Glomerular endothelial cell (primary cell): ENCODE measurements around the gene CRKL. TPM values are rescaled to one million over a fixed set of nuclear protein-coding genes. Genes with fewer than 3 reads are reported as not detected.
"Not testable (repeated sequence)": the region's sequence is repeated elsewhere in the genome, so short reads cannot be mapped to it uniquely, and the experiment has no call there.

Experiments used
- DNase-seq: peaks from one replicate; pipeline ENCODE4 v3.0.0-alpha.2; 2011; ENCODE audit warnings: low read depth, low spot score; ENCODE audit errors: extremely low read depth
- total RNA-seq: library from RNA; depleted of rRNA; stranded (reverse); fragments of >200 nt; gene quantifications from 2 replicates; pipeline ENCODE4 v1.2.3, GENCODE V29; 2015

Gene CRKL
- total RNA-seq, 1 donor from 2014 or later = 51.5 TPM

DNA sequence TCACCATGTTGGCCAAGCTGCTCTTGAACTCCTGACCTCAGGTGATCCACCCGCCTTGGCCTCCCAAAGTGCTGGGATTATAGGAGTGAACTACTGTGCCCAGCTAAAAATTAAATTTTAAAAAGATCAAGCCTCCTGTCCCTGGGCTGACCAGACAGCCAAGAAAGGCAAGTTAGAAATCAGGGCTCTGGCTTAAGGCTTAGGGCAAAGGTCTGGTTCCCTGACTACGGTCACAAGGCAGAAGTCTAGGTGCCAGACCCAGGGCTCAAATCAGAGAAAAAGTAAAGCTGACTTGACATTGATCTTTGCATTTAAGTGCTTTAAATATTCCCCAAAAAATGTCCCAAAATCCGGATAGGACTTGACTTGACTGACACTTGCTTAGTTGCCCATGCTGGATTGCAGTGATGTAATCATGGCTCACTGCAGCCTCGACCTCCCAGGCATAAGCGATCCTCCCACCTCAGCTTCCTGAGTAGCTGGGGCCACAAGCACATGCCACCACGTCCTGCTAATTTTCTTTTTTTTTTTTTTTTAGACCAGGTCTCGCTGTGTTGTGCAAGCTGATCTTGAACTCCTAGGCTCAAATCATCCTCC, 17.3 kb upstream of the CRKL start:
- no peak for DNase-seq

DNA sequence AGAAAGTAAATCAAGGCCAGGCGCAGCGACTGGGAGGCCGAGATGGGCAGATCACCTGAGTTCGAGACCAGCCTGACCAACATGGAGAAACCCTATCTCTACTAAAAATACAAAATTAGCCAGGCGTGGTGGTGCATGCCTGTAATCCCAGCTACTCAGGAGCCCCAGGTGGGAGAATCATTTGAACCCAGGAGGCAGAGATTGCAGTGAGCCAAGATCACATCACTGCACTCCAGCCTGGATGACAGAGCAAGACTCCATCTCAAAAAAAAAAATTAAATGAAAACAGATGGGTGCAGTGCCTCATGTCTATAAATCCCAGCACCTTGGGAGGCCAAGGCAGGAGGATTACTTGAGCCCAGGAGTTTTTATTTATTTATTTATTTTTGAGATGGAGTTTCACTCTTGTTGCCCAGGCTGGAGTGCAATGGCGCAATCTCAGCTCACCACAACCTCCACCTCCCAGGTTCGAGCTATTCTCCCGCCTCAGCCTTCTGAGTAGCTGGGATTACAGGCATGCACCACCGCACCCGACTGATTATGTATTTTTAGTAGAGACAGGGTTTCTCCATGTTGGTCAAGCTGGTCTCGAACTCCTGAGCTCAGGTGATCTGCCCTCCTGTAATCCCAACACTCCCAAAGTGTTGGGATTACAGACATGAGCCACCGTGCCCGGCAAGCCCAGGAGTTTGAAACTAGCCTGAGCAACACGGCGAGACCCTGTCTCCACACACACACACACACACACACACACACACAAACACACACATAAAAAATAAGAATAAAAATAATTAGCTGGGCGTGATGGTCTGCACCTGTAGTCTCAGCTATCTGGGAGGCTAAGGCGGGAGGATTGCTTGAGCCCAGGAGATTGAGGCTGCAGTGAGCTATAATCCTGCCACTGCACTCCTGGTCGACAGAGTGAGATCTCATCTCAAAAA, 15.8 kb upstream of the CRKL start:
- DNase-seq = not testable (repeated sequence)

DNA sequence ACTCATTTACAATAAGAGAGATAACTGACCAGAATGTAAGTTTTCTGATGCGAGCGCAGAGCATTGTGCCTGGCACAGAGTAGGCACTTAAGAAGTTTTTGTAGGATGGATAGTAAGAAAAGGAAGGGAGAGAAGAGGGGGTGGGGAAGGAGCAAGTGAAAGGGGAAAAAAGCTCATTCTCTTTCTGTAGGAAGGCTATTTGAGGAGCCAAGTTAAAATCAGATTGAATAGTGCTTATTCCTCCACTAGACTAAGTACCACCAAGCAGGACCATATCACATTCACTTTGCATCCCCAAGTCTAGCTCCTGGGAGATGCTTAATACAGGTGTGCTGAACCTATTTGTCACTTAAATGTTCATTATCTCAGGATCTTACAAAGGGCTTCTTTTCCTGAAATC, 14.1 kb upstream of the CRKL start:
- DNase-seq = no peak

DNA sequence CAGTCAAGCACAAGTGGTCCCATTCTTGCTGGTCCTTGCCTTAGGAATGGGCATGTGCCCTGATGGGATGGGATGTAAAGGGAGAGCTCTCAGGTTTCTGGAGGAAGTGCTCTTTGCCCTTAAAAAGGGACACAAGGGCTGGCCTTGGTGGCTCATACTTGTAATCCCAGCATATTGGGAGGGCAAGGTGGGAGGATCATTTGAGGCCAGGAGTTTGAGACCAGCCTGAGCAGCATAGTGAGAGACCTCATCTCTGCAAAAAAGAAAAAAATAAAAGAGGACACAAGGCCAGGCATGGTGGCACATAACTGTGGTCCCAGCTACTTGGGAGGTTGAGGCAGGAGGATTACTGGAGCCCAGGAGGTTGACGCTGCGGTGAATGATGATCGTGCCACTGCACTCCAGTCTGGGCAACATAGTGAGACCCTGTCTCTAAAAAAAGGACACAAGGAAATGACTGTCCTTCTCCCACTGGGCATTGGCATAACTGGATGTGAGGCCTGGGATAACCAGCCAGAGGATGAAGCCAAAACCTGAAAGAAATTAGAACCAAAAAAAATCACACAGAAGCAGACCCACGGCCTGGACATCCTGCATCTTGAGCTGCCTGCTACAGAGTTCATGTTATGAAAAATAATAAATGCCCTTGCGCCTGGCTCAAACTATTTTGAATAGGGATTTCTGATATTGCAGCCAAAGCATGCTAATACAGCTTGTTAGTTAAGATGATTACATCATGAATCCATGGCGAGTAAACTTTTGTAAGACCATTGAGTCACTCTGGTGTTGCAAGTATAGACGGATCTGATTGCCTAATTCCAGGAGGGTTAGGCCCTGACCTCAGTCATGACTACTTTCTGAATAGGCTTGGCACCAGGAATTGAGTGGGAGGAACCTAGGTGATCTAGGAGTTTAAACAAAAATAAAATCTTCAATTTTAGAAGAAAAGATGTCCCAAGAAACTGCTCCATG, 12.9 kb upstream of the CRKL start:
- DNase-seq = no peak

DNA sequence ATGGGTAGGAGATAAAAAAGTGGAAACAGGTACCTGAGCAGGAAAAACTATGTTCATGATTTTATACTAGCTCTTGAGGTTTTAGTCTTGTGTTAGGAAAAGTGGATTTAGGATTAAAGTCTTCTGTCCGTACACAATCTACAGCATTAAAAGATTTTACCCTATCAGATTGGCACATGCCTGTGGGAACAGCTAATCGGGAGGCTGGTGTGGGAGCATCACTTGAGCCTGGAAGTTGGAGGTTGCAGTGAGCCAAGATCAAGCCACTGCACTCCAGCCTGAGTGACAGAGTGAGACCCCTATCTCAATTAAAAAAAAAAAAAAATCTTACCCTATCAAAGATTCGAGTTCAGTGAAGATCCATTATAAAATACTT, 12.2 kb upstream of the CRKL start:
- DNase-seq = no peak

DNA sequence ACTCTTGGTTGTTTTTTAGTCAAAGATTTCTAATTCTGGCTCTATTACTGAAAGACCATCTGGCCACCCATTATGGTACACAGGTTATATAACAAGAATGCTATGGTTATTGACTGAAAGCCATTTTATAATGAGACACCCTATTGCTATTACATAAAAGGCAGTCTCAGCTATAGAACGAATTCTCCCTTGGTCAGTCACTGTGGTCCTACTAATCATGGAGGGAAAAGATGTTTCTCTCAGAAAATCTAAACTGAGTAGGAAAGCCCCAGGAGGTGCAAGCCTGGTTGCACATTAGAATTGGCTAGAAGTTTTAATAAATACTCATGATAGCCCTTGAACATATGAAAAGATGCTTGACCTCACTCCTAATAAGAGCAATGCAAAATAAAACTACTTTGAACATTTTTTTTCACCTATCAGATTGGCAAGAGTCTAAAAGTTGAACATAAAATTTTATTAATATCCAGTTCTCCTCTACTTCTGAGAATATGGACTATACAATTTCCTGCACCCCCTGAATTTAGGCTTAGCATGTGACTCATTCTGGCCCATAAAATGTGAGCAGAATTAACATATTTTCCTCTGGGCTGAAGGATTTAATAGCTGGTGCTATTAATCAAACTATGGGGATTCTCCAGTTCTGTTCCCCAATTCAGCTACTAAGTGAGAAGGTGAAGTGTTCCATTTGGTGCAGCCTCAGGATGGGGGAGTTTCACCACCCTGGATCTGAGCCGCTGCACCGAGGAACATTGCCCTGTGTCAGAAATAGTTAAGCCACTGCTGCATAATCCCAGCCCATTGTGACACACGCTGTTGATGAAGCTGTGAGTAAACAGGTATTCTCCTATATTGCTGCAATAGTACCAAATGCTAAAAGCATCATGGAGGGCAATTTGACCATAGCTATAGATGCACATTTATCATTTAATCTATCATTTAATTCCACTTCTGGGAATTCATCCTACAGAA, 11.5 kb upstream of the CRKL start:
- no peak for DNase-seq

DNA sequence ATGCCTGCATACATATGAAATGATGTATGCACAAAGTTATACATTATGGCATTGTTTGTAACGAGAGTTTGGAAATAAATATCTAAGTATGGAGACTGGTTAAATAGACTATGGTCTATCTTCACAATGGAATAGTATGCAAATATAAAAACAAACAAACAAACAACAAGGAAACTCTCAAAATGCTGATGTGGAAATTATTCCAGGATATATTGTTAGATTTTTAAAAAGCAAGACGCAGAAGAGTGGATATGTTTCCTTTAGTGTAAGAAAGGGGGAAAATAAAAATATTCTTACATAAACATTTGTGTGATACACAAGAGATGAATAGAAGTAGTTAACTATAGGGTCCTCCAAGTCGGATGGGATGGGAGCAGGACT, 10.8 kb upstream of the CRKL start:
- no peak for DNase-seq

DNA sequence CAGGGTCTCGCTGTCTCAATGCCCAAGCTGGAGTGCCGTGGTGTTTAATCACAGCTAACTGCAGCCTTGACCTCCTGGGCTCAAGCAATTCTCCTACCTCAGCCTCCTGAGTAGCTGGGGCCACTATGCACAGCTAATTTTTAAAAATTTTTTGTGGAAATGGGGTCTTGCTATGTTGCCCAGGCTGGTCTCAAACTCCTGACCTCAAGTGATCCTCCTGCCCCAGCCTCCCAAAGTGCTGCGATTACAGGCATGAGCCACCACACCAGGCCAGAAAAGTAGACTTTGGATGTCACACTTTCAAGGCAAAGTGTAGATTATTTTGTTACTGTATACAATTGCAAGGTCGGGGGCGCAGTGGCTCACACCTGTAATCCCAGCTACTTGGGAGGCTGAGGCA, 8.5 kb upstream of the CRKL start:
- not testable (repeated sequence) for DNase-seq

DNA sequence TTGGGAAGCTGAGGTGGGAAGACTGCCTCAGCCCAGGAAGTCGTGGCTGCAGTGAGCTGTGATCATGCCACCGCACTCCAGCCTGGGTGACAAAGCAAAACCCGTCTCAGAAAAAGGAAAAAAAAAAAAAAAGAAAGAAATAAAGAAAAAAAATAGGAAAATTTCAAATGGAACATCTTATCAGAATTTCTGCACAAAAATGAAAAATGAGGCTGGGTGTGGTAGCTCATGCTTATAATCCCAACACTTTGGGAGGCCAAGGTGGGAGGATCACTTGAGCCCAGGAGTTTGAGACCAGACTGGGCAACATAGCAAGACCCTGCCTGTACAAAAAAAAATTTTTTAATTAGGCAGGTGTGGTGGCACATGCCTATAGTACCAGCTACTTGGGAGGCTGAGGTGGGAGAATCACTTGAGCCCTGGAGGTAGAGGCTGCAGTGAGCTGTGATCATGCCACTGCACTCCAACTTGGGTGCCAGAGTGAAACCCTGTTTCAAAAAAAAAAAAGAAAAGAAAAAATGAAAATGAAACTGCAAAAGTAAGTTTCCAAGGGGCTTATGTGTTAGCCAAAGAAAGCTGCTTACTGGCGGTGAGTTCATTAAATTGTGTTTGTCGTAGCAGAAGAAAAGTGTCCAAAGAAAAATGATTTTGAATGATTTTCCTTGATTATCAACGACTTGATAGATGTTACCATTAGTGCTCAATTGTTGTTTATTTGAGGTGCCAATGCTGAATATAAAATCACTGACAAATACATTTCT, 7.5 kb upstream of the CRKL start:
- no peak for DNase-seq

DNA sequence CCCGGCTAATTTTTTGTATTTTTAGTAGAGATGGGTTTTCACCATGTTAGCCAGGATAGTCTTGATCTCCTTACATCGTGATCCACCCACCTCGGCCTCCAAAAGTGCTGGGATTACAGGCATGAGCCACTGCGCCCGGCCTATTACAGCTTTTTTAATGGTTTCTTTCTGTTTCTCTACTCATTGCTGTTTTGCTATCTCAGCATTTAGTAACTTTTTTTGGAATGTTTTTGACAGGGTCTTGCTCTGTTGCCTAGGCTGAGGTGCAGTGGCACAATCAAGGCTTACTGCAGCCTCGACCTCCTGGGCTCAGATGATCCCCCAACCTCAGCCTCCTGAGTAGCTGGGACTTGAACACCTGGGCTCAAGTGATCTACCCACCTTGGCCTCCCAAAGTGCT, 4.7 kb upstream of the CRKL start:
- no peak for DNase-seq

DNA sequence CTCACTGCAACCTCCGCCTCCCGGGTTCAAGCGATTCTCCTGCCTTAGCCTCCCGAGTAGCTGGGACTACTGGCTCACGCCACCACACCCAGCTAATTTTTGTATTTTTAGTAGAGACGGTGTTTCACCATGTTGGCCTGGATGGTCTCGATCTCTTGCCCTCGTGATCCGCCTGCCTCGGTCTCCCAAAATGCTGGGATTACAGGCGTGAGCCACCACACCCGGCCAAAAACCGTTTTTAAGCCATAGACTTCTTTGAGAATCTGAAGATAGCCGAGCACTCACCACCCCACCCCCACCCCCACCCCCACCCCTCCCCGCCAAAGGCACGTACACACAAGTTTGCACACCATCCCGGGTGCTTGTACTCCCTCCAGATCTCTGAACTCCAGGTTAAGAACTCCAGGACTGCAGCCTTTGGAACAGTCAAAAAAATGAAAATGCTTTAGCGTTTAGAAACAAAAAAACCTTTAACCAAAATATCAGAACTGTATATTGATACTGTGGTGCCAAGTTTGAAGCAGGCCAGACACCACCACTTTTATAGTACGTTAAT, 1.5 kb downstream of the CRKL start:
- no peak for DNase-seq

DNA sequence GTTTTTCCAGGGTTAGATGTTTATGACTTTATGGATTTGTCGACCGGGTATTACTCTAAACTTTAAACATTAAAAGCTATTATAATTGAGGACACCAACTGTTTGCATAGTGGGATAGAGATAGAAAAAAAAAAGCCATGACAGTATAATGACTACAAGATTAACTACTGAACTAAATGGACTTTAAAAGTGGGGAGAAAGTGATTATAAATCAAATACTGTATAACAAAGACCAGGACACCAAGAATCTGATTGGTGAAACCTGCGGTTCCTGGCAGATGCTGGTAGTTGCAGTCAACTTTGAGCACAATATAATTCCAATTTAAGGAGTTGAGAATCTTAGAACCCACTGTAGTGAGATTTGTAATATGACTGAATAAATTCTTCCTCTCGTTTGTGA, 2.5 kb downstream of the CRKL start:
- DNase-seq = no peak

DNA sequence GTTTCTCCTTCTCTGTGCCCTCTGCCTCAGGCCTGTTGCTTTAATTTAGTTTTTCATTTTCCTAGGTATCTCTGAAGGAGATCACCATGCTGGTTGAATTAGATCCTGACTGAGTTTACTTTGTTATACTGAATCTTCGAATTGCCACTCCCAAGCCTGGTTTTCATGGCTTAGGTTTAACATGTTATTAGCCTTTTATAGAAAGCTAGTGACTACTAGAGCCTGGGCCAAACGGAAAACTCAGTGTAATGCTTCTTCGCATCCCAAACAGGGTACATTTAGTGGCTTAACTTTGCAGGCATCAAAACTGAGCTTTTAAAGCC, 3.6 kb downstream of the CRKL start:
- DNase-seq = no peak

DNA sequence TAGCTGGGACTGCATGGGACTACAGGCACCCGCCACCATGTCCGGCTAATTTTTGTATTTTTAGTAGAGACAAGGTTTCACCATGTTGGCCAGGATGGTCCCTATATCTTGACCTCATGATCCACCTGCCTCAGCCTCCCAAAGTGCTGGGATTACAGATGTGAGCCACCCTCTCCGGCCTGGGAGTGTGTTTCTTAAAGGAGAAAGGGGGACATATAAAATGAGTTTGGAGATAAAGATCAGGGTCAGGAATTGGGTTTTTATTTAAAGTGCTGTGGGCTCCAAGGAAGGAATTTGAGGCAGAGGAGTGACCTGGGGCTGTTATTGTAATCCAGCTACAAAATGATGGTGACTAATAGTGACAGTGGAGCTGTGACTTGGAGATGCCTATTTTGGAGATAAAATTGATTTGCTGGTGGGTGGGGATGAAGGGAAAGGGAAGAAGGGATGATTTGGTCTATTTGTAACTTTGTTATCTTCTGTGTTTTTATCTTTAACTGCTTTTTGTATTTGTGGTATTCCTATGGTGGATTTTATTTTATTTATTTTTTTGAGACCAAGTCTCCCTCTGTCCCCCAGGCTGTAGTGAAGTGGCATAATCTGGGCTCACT, 5.0 kb downstream of the CRKL start:
- no peak for DNase-seq

DNA sequence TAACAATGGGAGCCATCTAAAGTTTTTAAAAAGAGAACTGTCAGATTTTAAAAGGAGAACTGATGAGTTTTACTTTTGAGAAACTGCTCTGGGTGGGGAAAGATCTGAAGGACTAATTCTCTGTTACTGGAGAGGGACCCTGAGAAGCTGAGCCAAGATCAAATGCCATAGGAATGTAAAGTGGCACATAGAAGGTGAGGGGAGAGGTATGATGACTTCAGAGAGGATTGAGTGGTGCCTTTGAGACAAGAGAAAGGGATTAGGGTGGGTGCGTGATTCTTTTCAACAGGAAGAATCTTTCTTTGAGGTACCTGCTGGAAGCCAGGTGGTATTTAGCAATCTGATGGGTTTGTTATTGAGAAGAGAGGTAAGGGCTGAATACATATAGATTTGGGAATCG, 9.0 kb downstream of the CRKL start:
- DNase-seq = no peak

DNA sequence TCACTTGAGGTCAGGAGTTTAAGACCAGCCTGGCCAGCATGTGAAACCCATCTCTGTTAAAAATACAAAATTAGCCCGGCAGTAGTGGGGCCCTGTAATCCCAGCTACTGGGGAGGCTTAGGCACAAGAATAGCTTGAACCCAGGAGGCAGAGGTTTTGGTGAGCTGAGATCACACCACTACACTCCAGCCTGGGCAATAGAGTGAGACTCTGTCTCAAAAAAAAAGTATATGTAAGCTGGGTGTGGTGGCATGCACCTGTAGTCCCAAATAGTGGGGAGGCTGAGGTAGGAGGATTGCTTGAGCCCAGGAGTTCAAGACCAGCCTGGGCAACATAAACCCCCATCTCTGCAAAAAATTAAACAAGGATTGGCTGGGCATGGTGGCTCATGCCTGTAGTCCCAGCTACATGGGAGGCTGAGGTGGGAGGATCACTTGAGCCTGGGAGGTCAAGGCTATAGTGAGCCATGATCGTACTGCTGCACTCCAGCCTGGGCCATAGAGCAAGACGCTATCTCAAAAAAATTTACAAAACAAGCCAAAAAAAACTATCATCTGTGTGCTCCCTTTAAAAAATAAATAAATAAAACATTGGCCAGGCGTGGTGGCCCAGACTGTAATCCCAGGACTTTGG, 10.8 kb downstream of the CRKL start:
- DNase-seq = no peak

DNA sequence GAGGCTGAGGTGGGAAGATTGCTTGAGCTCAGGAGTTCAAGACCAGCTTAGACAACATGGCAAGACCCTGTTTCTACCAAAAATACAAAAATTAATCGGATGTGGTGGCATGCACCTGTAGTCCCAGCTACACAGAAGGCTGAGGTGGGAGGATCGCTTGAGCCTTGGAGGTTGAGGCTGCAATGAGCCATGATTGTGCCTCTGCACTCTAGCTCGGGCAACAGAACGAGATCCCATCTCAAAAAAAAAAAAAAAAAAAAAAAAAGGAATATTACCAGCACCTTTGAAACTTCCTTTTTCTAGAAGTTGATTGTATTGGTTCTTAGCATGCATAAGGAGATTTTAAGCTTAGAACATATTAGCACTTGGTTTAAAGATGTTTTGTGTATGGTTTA, 11.4 kb downstream of the CRKL start:
- DNase-seq = no peak

DNA sequence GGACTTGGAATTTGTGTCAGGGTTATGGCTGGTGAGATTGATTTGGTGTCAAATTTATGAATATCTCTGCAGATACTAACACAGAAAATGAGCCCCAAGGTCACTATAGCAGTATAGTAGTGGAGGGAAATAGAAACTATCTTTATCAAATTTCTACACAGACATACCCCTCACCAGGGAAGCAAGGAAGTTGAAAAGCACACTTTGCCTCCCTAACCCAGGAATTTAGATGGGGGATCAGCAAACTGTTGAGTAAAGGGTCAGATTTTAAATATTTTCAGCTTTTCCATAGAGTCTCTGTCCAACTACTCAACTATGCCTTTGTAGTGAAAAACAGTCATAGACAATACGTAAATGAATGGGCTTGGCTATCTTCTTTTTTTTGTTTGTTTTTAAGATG, 12.8 kb downstream of the CRKL start:
- DNase-seq = no peak
